Stimulated activated naive CD8-positive, alpha-beta T cell treated with anti-CD3 and anti-CD28 coated beads, Interleukin-15, Interleukin-2, amounts not matched to agents 100 U/mL and 50 U/mL, for 24 hours (primary cell): ENCODE data around the gene HMX3.
"Not testable (repeated sequence)": the region's sequence is repeated elsewhere in the genome, so short reads cannot be mapped to it uniquely, and the experiment has no call there.

ENCODE experiments used
- ATAC-seq: fragments of 150-1000 bp; cut with Tn5 transposase; one replicate; pipeline ENCODE4 v1.10.0; 2021
- DNase-seq: peaks from one replicate; pipeline ENCODE4 v3.0.0; 2021

The HMX3 gene

GRCh38 chr10:123148414-123149161 lies 12.8 kb downstream of the HMX3 start:
- no peak for DNase-seq
- no peak for ATAC-seq

GRCh38 chr10:123149162-123149567 lies 13.4 kb downstream of the HMX3 start:
- DNase-seq (no peak), ATAC-seq (no peak)

GRCh38 chr10:123149568-123150270 lies 13.9 kb downstream of the HMX3 start:
- DNase-seq = peak; percentile 54
- no peak for ATAC-seq

- DNase-seq = peak; percentile 44
- no peak for ATAC-seq
Measured at GRCh38 chr10:123150271-123150985, 14.7 kb downstream of the HMX3 start.

DNA sequence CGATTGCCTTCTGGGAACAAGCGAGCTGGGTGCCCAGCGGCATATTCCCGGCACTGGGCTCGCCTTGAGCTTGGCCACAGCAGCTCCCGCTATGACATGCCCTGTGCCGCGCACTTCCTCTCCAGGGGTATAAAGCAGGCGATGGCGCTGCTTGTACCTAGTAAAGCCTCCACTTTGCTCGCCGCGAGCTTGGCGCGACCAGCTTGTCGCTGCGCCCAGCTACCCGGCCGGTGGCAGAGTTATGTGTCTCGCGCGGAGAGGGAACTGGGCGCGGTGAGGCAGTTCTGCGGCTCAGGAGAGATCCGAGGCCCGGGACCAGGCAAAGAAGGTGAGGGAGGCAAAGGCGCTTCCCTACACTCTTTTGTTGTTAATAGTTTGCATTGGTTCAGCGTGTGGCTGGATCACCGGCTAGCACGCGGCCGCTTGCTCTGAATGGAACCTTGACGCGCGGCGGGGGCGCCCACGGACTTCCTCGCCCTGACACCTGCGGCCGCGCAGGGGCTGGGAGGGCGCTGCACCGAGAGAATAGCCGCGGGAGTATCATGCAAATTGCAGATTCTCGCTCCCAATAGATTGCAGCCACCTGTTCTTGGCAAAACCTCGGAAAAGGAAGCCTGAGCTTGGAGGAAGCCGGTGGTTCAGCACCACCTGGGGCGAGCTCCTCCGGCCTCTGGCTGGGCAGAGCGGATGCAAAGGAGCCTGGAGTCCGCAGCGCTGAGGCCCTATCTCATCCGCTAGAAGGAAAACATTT lies 15.4 kb downstream of the HMX3 start:
- no peak for ATAC-seq
- DNase-seq = peak; percentile 57

GRCh38 chr10:123151737-123152135 lies 16.0 kb downstream of the HMX3 start:
- ATAC-seq = no peak
- no peak for DNase-seq

GRCh38 chr10:123153486-123154091 lies 17.8 kb downstream of the HMX3 start:
- DNase-seq = no peak
- no peak for ATAC-seq

DNA sequence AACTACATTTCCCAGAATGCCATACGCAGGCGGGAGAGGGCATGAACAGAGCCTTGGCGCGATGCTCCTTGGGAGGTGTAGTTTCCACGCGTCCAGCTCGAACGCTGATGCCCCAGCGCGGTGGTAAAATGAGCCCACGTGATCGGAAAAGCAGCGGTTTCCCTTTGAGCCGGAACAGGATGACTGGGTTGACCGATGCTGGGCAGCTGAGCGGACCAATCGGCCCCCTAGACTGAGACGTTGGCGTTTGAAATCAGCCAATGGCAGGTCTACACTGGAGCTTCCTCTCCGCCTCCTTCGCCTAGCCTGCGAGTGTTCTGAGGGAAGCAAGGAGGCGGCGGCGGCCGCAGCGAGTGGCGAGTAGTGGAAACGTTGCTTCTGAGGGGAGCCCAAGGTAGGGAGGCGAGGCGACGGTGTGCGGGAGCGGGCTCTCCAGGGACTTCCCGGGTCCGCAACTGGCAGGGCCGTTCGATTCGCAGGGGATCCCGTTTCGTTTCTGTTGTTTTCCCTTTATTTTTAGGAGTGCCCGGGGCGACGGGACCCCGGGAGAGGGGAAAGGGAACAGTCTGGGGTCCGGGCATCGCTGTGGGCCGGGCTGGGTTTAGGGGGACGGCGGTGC lies 18.4 kb downstream of the HMX3 start, which contains the start of gene BUB3:
Gene BUB3, plus strand, starts transcription at position 311 of the 619 bp plus-strand sequence. CDS start 516 bp downstream, outside the sequence.
- ATAC-seq = peak; percentile 94
- peak; percentile 91 for DNase-seq

DNA sequence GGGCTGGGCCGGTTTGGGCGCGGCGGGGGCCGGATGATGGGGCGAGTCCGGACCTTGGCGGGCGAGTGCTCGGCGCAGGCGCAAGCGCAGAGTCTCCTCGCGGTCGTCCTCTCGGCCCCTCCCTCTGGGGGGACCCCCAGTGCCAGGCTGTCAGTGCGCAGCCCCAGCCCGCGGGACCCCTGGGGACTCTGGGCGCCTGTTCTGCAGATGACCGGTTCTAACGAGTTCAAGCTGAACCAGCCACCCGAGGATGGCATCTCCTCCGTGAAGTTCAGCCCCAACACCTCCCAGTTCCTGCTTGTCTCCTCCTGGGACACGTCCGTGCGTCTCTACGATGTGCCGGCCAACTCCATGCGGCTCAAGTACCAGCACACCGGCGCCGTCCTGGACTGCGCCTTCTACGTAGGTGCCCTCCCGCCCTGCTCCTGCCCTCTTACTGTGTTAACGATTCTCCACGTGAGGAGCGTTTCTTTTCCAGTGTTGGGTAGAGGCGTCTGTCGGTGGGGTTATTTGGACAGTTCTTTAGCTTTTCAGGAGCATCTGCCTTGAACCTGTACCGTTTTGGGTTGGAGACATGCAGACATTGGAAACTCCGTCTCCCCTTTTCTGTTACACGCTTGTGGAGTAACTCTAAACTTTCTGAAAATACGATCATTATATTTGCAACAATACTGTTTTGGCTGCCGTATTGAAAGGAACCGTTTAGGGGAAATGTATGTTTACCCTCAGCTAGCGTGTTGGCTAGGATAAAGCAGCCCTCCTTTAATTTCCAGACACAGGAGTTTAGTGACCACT lies 19.1 kb downstream of the HMX3 start:
- ATAC-seq = peak; percentile 50
- peak; percentile 78 for DNase-seq

DNA sequence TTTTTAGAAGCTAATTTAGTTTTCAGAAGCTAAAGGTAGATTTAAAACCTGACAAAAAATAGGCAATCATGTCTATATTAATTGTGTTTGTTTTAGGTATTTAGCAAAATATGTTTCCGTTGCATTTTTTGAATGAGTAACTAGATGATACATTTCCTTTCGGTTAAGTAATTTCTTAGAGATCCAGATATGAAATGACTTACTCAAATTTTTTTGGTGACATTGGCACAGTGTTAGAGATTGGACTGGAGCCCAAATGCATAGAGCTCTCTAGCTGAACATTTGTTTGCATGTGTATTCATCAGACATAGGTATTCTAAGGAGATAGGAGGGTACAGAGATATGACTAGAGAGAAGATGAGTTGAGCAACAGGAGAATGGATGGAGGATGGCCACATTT lies 20.3 kb downstream of the HMX3 start:
- ATAC-seq = no peak
- DNase-seq = no peak

- DNase-seq = no peak
Measured at GRCh38 chr10:123157210-123157609, 21.4 kb downstream of the HMX3 start.

GRCh38 chr10:123158682-123159081 lies 22.9 kb downstream of the HMX3 start:
- DNase-seq = no peak
- ATAC-seq = no peak

More at GRCh38 chr10:123157210-123157609, 21.4 kb downstream of the HMX3 start:
- no peak for ATAC-seq

DNA sequence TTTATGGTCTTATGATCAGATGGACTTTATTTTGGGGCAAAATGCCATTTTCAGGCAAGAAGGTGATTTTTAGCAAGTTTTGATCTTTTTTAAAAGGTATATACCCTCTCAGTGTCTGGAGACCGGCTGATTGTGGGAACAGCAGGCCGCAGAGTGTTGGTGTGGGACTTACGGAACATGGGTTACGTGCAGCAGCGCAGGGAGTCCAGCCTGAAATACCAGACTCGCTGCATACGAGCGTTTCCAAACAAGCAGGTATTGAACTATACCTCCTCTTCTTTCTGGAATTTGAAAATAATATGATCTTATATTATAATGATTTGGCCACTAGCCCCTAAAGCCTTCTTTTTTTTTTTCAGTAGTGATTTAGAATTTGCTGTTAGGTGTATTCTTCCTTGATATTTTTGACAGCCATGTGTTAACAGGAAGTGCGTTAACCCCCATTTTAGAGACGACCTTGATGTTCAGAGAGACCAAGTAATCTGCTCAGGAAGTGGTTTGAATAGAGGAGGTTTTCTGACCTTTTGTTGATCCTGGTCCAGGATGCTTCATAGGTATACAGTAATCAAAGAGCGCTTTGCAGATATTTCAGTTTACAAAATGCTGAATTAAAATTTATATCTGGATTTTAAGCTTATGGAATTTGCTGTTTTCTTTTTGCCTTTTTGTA lies 24.7 kb downstream of the HMX3 start:
- DNase-seq (peak; percentile 24), ATAC-seq (peak; percentile 85)

- ATAC-seq = no peak
Measured at GRCh38 chr10:123164319-123164718, 28.5 kb downstream of the HMX3 start.

DNA sequence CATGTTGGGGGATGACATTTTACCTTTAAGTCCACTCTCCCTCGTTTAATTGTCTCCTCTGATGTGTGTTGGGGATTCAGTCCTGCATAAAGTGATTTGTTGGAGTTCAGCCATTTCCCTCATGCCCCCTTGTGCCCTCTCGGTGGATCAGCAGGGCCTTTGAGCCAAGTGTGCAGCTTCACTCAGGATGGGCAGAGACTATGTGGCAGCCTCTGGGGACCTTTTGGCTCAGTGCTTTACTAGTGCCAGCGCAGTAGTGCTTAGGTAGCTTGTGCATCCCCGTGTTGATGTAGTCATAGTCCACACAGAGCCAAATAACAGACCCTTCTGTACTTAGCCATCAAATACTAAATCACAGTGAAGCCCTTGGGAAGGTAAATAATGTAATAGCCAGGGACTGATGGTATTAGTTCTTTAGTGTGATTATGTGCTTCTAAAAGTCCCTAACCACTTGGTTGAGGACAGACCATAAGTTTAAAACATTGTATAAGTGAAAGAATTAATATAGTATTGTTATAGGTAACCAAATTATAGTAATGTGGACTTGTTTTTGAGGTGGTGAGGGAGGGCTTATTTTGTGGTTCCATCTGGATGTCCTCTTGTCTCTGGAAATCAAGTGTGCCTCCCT lies 29.8 kb downstream of the HMX3 start:
- DNase-seq (no peak), ATAC-seq (no peak)

More at GRCh38 chr10:123164319-123164718, 28.5 kb downstream of the HMX3 start:
- DNase-seq = no peak

GRCh38 chr10:123166618-123167017 lies 30.8 kb downstream of the HMX3 start:
- no peak for ATAC-seq

GRCh38 chr10:123170961-123171360 lies 35.2 kb downstream of the HMX3 start:
- ATAC-seq (no peak), DNase-seq (no peak)

More at GRCh38 chr10:123166618-123167017, 30.8 kb downstream of the HMX3 start:
- no peak for DNase-seq

DNA sequence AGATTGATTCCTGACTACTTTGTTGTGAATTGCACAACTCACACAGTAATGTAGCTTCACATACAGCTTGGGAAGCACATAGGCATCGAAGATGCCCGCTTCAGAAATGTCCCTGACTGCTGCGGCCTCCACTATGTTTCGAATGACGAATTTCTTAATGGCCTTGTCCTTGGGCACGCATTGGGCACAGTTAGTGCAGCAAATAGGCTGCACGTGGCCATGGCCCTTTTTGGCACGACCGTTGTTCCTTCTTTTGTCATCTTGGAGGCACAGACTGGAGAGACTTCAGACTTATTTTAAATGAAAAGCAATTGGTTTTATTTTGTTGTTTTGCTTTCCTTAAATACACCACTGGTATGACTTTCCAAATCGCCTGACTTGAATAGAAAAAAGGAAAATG lies 35.8 kb downstream of the HMX3 start:
- ATAC-seq, DNase-seq: not testable (repeated sequence)
